H9 (cell line): Measurements from ENCODE around the gene PIK3CD. TPM values are rescaled to one million over a fixed set of nuclear protein-coding genes. Genes with fewer than 3 reads are reported as not detected.
A peak's percentile ranks its signal among the peaks of the same experiment; 100 is the strongest.

Experiments used
- DNase-seq: peaks from one replicate; pipeline ENCODE4 v3.0.0-alpha.2; 2017
- H2AFZ ChIP-seq: one replicate; pipeline ENCODE4 v1.6.1; 2013; ENCODE audit warnings: mild to moderate bottlenecking, low read length, control low read depth, moderate library complexity
- H2AK5ac ChIP-seq: 2 replicates; pipeline ENCODE4 v1.6.1; 2013; ENCODE audit warnings: low read length, control low read depth, mixed read lengths; ENCODE audit not compliant: insufficient read length
- H2BK120ac ChIP-seq: one replicate; pipeline ENCODE4 v1.6.1; 2013; ENCODE audit warnings: low read depth, mild to moderate bottlenecking, low read length, control low read depth, inconsistent platforms; ENCODE audit not compliant: poor library complexity, severe bottlenecking
- H2BK12ac ChIP-seq: 2 replicates; pipeline ENCODE4 v1.6.1; 2013; ENCODE audit warnings: low read length, control low read depth, mixed read lengths, low read depth; ENCODE audit not compliant: insufficient read length
- H2BK15ac ChIP-seq: 2 replicates; pipeline ENCODE4 v1.6.1; 2013; ENCODE audit warnings: low read depth, low read length, control low read depth
- H2BK20ac ChIP-seq: one replicate; pipeline ENCODE4 v1.6.1; 2013; ENCODE audit warnings: low read depth, mild to moderate bottlenecking, low read length, control low read depth, inconsistent platforms; ENCODE audit not compliant: poor library complexity, severe bottlenecking
- H2BK5ac ChIP-seq: 2 replicates; pipeline ENCODE4 v1.6.1; 2013; ENCODE audit warnings: low read length, control low read depth, mixed read lengths; ENCODE audit not compliant: insufficient read length
- H3K14ac ChIP-seq: 2 replicates; pipeline ENCODE4 v1.6.1; 2013; ENCODE audit warnings: low read length, control low read depth; ENCODE audit not compliant: insufficient read depth
- H3K18ac ChIP-seq: 2 replicates; pipeline ENCODE4 v1.6.1; 2013; ENCODE audit warnings: low read depth, mild to moderate bottlenecking, mixed read lengths, low read length, control low read depth; ENCODE audit not compliant: insufficient read length
- H3K23ac ChIP-seq: 2 replicates; pipeline ENCODE4 v1.6.1; 2013; ENCODE audit warnings: low read length, control low read depth, mixed read lengths, low read depth; ENCODE audit not compliant: insufficient read length
- H3K23me2 ChIP-seq: 2 replicates; pipeline ENCODE4 v1.6.1; 2013; ENCODE audit warnings: low read depth, mild to moderate bottlenecking, mixed read lengths, low read length, control low read depth; ENCODE audit not compliant: insufficient read length, poor library complexity, severe bottlenecking
- H3K27ac ChIP-seq: 2 replicates; pipeline ENCODE4 v1.5.1; 2013; ENCODE audit warnings: low read length, control low read depth, mixed read lengths, low read depth; ENCODE audit not compliant: insufficient read length
- H3K27me3 ChIP-seq: 2 replicates; pipeline ENCODE4 v1.6.1; 2013; ENCODE audit warnings: low read length, control low read depth, inconsistent platforms; ENCODE audit not compliant: insufficient read depth
- H3K4ac ChIP-seq: 2 replicates; pipeline ENCODE4 v1.6.1; 2013; ENCODE audit warnings: low read depth, mild to moderate bottlenecking, control low read depth, inconsistent platforms, low read length, moderate library complexity
- H3K4me1 ChIP-seq: 2 replicates; pipeline ENCODE4 v1.6.1; 2013; ENCODE audit warnings: low read length, control low read depth, inconsistent platforms; ENCODE audit not compliant: insufficient read depth
- H3K4me2 ChIP-seq: 2 replicates; pipeline ENCODE4 v1.6.1; 2013; ENCODE audit warnings: low read length, control low read depth, mixed read lengths; ENCODE audit not compliant: insufficient read length, insufficient read depth
- H3K56ac ChIP-seq: 2 replicates; pipeline ENCODE4 v1.6.1; 2013; ENCODE audit warnings: low read depth, mild to moderate bottlenecking, mixed read lengths, low read length, control low read depth; ENCODE audit not compliant: insufficient read length
- H3K79me1 ChIP-seq: 2 replicates; pipeline ENCODE4 v1.6.1; 2013; ENCODE audit warnings: low read depth, mild to moderate bottlenecking, moderate library complexity, low read length, control low read depth, inconsistent platforms; ENCODE audit not compliant: insufficient read depth, poor library complexity, severe bottlenecking
- H3K79me2 ChIP-seq: 2 replicates; pipeline ENCODE4 v1.6.1; 2013; ENCODE audit warnings: low read length, control low read depth, inconsistent platforms; ENCODE audit not compliant: insufficient read depth
- H3K9ac ChIP-seq: 2 replicates; pipeline ENCODE4 v1.6.1; 2013; ENCODE audit warnings: low read length, control low read depth, mixed read lengths; ENCODE audit not compliant: insufficient read length; ENCODE audit errors: extremely low read depth
- H3K9me3 ChIP-seq: one replicate; pipeline ENCODE4 v1.6.1; 2013; ENCODE audit warnings: low read depth, low read length, inconsistent platforms; ENCODE audit not compliant: control insufficient read depth
- H3T11ph ChIP-seq: one replicate; pipeline ENCODE4 v1.6.1; 2013; ENCODE audit warnings: mild to moderate bottlenecking, low read length, control low read depth, inconsistent platforms
- H4K20me1 ChIP-seq: one replicate; pipeline ENCODE4 v1.6.1; 2013; ENCODE audit not compliant: control insufficient read depth, insufficient read length, insufficient read depth
- H4K5ac ChIP-seq: 2 replicates; pipeline ENCODE4 v1.6.1; 2013; ENCODE audit warnings: low read depth, mild to moderate bottlenecking, mixed read lengths, low read length, control low read depth; ENCODE audit not compliant: insufficient read length
- H4K8ac ChIP-seq: replicated peaks from 2 replicates; pipeline ENCODE4 v1.6.1; 2013; ENCODE audit warnings: low read length, control low read depth, mixed read lengths, low read depth; ENCODE audit not compliant: insufficient read length
- H4K91ac ChIP-seq: 2 replicates; pipeline ENCODE4 v1.6.1; 2013; ENCODE audit warnings: low read depth, mild to moderate bottlenecking, moderate library complexity, mixed read lengths, low read length, control low read depth; ENCODE audit not compliant: insufficient read length
- H3K27ac Mint-ChIP-seq, 3 experiments: 2 replicates in 2 of 3; 3 replicates in 1 of 3; pipeline ENCODE4 v1.8.0; 2020 to 2021; ENCODE audit warnings: mixed read lengths in 3 of 3, mild to moderate bottlenecking in 1 of 3, moderate library complexity in 1 of 3
- H3K27me3 Mint-ChIP-seq: 2 replicates; pipeline ENCODE4 v1.8.0; 2021; ENCODE audit warnings: low read depth, mild to moderate bottlenecking, moderate library complexity, mixed read lengths
- H3K36me3 Mint-ChIP-seq, 3 experiments: 2 replicates in 2 of 3; 3 replicates in 1 of 3; pipeline ENCODE4 v1.8.0; 2020 to 2021; ENCODE audit warnings: low read depth in 3 of 3, mixed read lengths in 3 of 3; ENCODE audit not compliant: insufficient read depth in 1 of 3
- H3K4me1 Mint-ChIP-seq, 2 experiments: 2 replicates each; pipeline ENCODE4 v1.8.0; 2020; ENCODE audit warnings: mixed read lengths in 2 of 2
- H3K4me3 Mint-ChIP-seq, 2 experiments: 2 replicates in 1 of 2; 3 replicates in 1 of 2; pipeline ENCODE4 v1.8.0; 2020 to 2021; ENCODE audit warnings: mild to moderate bottlenecking in 2 of 2, mixed read lengths in 2 of 2, moderate library complexity in 1 of 2
- H3K9me3 Mint-ChIP-seq, 2 experiments: 2 replicates in 1 of 2; 3 replicates in 1 of 2; pipeline ENCODE4 v1.8.0; 2020; ENCODE audit warnings: mild to moderate bottlenecking in 2 of 2, mixed read lengths in 2 of 2, moderate library complexity in 1 of 2
- CTCF ChIP-seq: fragments of 200-600 bp; sonication (generic); conservative IDR thresholded peaks from 3 replicates; pipeline ENCODE4 v1.8.0; 2021; ENCODE audit warnings: antibody characterized with exemption, mild to moderate bottlenecking
- WGBS: extraction: QIAGEN DNeasy Blood & Tissue Kit; methylation state at CpG from one replicate; pipeline ENCODE4 v1.1.7; 2013; ENCODE audit warnings: missing lambda C conversion rate, low lambda C conversion rate, mixed read lengths; ENCODE audit not compliant: insufficient read length; ENCODE audit errors: extremely low coverage; 5-methylcytosine and 5-hydroxymethylcytosine counted together
- total RNA-seq: library from RNA; stranded (reverse); gene quantifications from 2 replicates; pipeline ENCODE4 v1.2.1, GENCODE V29; 2021

PIK3CD gene
- total RNA-seq, 1 experiment from 2014 or later = 10.0 TPM

GRCh38 chr1:9726905-9727595 is 75.5 kb downstream of the PIK3CD start:
- H3K4me1 ChIP-seq = no peaks in the 10 kb centered on the region
- H3K23ac ChIP-seq = no peak overlapping the region
- H3T11ph ChIP-seq = no peak overlapping the region
- H4K5ac ChIP-seq = no peak overlapping the region
- H2BK20ac ChIP-seq = no peak overlapping the region
- no peak overlapping the region for H3K18ac ChIP-seq
- H3K4ac ChIP-seq = no peak overlapping the region
- DNase-seq = no peak
- no peak overlapping the region for H3K27ac ChIP-seq
- Mint-ChIP-seq H3K9me3 (peaks cover 6% of the 10 kb centered on the region in 2 experiments; a peak in 4 of 5 replicates), H3K4me3 (no peak overlapping the region), H3K27me3 (no peaks in the 10 kb centered on the region; the same call in 1 of the 2 replicates), H3K36me3 (peaks cover 44 to 69% (median 65%) of the 10 kb centered on the region in 3 experiments), H3K4me1 (no peaks in the 10 kb centered on the region; a peak in 1 of 4 replicates), H3K27ac (peak overlapping the region; percentile 62 to 80 (median 76); a peak in 5 of 7 replicates)
- no peak overlapping the region for H4K8ac ChIP-seq
- no peaks in the 10 kb centered on the region for H3K79me2 ChIP-seq
- no peak overlapping the region for H2AFZ ChIP-seq
- H2BK12ac ChIP-seq = no peak overlapping the region
- H3K9ac ChIP-seq = no peak overlapping the region
- H3K27me3 ChIP-seq = no peaks in the 10 kb centered on the region
- H3K4me2 ChIP-seq = no peak overlapping the region
- no peak overlapping the region for H4K91ac ChIP-seq
- no peak overlapping the region for H2AK5ac ChIP-seq
- H2BK15ac ChIP-seq = no peak overlapping the region
- H3K14ac ChIP-seq = no peak overlapping the region
- H3K79me1 ChIP-seq = no peaks in the 10 kb centered on the region
- H2BK120ac ChIP-seq = no peak overlapping the region
- no CpG with 5 or more reads among the region's 25 CpGs for WGBS
- no peaks in the 10 kb centered on the region for H4K20me1 ChIP-seq
- no peaks in the 10 kb centered on the region for H3K23me2 ChIP-seq
- no peak overlapping the region for H3K56ac ChIP-seq
- no peak for TF ChIP-seq CTCF
- H3K9me3 ChIP-seq = no peaks in the 10 kb centered on the region
- H2BK5ac ChIP-seq = no peak overlapping the region
